PFSK-1 (cell line): ENCODE results near the gene TRAFD1.

Source experiments
- FOXP2 ChIP-seq: optimal IDR thresholded peaks from 2 replicates; pipeline ENCODE3; 2011; ENCODE audit warnings: borderline replicate concordance, control low read depth, inconsistent platforms; ENCODE audit not compliant: insufficient read depth; ENCODE audit errors: extremely low read length, extremely low read depth
- POLR2AphosphoS5 ChIP-seq: IDR thresholded peaks from 2 replicates; pipeline ENCODE4 v1.6.1; 2012; ENCODE audit warnings: low read depth, mild to moderate bottlenecking, control low read depth, low read length, moderate library complexity
- SIN3A ChIP-seq: IDR thresholded peaks from 2 replicates; pipeline ENCODE4 v1.6.1; 2012; ENCODE audit warnings: mild to moderate bottlenecking, low read length, moderate library complexity, borderline replicate concordance; ENCODE audit not compliant: insufficient read depth
- TAF1 ChIP-seq: IDR thresholded peaks from 2 replicates; pipeline ENCODE4 v1.6.1; 2012; ENCODE audit warnings: low read length, control low read depth, borderline replicate concordance; ENCODE audit not compliant: insufficient read depth
- TF ChIP-seq, protein P1 (sequence below), 2 experiments: IDR thresholded peaks; 2 replicates each; pipeline versions ENCODE4 v1.6.1 to v1.8.0; 2011 to 2012; ENCODE audit warnings: low read depth in 2 of 2, low read length in 2 of 2, control low read depth in 1 of 2, inconsistent platforms in 1 of 2, mild to moderate bottlenecking in 1 of 2, moderate library complexity in 1 of 2; ENCODE audit not compliant: insufficient read depth in 1 of 2

- no peak; the same call in 1 of the 2 replicates for TF ChIP-seq SIN3A
- peak; percentile 94 for TF ChIP-seq POLR2AphosphoS5
- TF ChIP-seq, protein P1, sequence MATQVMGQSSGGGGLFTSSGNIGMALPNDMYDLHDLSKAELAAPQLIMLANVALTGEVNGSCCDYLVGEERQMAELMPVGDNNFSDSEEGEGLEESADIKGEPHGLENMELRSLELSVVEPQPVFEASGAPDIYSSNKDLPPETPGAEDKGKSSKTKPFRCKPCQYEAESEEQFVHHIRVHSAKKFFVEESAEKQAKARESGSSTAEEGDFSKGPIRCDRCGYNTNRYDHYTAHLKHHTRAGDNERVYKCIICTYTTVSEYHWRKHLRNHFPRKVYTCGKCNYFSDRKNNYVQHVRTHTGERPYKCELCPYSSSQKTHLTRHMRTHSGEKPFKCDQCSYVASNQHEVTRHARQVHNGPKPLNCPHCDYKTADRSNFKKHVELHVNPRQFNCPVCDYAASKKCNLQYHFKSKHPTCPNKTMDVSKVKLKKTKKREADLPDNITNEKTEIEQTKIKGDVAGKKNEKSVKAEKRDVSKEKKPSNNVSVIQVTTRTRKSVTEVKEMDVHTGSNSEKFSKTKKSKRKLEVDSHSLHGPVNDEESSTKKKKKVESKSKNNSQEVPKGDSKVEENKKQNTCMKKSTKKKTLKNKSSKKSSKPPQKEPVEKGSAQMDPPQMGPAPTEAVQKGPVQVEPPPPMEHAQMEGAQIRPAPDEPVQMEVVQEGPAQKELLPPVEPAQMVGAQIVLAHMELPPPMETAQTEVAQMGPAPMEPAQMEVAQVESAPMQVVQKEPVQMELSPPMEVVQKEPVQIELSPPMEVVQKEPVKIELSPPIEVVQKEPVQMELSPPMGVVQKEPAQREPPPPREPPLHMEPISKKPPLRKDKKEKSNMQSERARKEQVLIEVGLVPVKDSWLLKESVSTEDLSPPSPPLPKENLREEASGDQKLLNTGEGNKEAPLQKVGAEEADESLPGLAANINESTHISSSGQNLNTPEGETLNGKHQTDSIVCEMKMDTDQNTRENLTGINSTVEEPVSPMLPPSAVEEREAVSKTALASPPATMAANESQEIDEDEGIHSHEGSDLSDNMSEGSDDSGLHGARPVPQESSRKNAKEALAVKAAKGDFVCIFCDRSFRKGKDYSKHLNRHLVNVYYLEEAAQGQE (IDR thresholded peaks at IDR 0.05; ENCODE audit: insufficient read depth in 1 of 2, low read depth in 2 of 2, low read length in 2 of 2) = no peak
- peak; percentile 98 for TF ChIP-seq TAF1
- TF ChIP-seq FOXP2 = peak; percentile 61
Measured at GRCh38 chr12:112125250-112125999, at the start of gene TRAFD1.
